SK-N-SH treated with all-trans-retinoic acid at 6 μM for 48 hours (cell line): ENCODE measurements around the gene RNU11.

Experiments used
- ATAC-seq: fragments of 200-7000 bp; cut with Tn5 transposase; 3 replicates; pipeline ENCODE4 v1.9.1; 2020; ENCODE audit warnings: mild to moderate bottlenecking, moderate library complexity
- ARNTL ChIP-seq: fragments of 450-650 bp; formaldehyde crosslinking; IDR thresholded peaks from 2 replicates; pipeline ENCODE4 v1.5.0; 2020; ENCODE audit warnings: low read depth, mild to moderate bottlenecking, moderate library complexity, borderline replicate concordance
- CREB5 ChIP-seq: fragments of 250-450 bp; sonication (Bioruptor Pico); IDR thresholded peaks from 2 replicates; pipeline ENCODE4 v1.5.1; 2020; ENCODE audit warnings: low read depth, mild to moderate bottlenecking, moderate library complexity
- CSDC2 ChIP-seq: fragments of 250-450 bp; sonication (Bioruptor Pico); IDR thresholded peaks from 2 replicates; pipeline ENCODE4 v1.5.0; 2020; ENCODE audit warnings: mild to moderate bottlenecking, moderate library complexity
- CSRNP3 ChIP-seq: fragments of 250-450 bp; sonication (Bioruptor Pico); IDR thresholded peaks from 2 replicates; pipeline ENCODE4 v1.5.1; 2021; ENCODE audit warnings: mild to moderate bottlenecking, moderate library complexity
- ESRRG ChIP-seq: fragments of 250-450 bp; sonication (Bioruptor Pico); IDR thresholded peaks from 2 replicates; pipeline ENCODE4 v1.6.1; 2021; ENCODE audit warnings: mild to moderate bottlenecking
- GLIS3 ChIP-seq: fragments of 250-450 bp; sonication (Bioruptor Pico); IDR thresholded peaks from 2 replicates; pipeline ENCODE4 v1.5.0; 2020; ENCODE audit warnings: mild to moderate bottlenecking, moderate library complexity
- ISL1 ChIP-seq: fragments of 250-450 bp; sonication (Bioruptor Pico); IDR thresholded peaks from 2 replicates; pipeline ENCODE4 v2.1.2; 2022; ENCODE audit warnings: mild to moderate bottlenecking, moderate library complexity
- OSR1 ChIP-seq: fragments of 250-450 bp; sonication (Bioruptor Pico); IDR thresholded peaks from 2 replicates; pipeline ENCODE4 v1.8.0; 2022; ENCODE audit warnings: moderate library complexity, mild to moderate bottlenecking, inconsistent platforms
- TOX ChIP-seq: fragments of 250-450 bp; sonication (Bioruptor Pico); IDR thresholded peaks from 2 replicates; pipeline ENCODE4 v1.8.0; 2021; ENCODE audit warnings: mild to moderate bottlenecking, moderate library complexity, borderline replicate concordance
- ZC3H10 ChIP-seq: fragments of 250-450 bp; sonication (Bioruptor Pico); IDR thresholded peaks from 2 replicates; pipeline ENCODE4 v1.5.1; 2021; ENCODE audit warnings: mild to moderate bottlenecking, moderate library complexity
- ZFP3 ChIP-seq: fragments of 250-450 bp; sonication (Bioruptor Pico); IDR thresholded peaks from 2 replicates; pipeline ENCODE4 v1.5.0; 2020; ENCODE audit warnings: mild to moderate bottlenecking, moderate library complexity
- ZFP30 ChIP-seq: fragments of 450-650 bp; formaldehyde crosslinking; IDR thresholded peaks from 2 replicates; pipeline ENCODE4 v1.5.0; 2022; ENCODE audit warnings: mild to moderate bottlenecking, moderate library complexity
- ZNF565 ChIP-seq: fragments of 450-650 bp; formaldehyde crosslinking; conservative IDR thresholded peaks from 2 replicates; pipeline ENCODE4 v1.5.0; 2020; ENCODE audit warnings: low read depth, mild to moderate bottlenecking, moderate library complexity
- ZNF70 ChIP-seq: fragments of 450-650 bp; formaldehyde crosslinking; IDR thresholded peaks from 2 replicates; pipeline ENCODE4 v1.5.0; 2020; ENCODE audit warnings: mild to moderate bottlenecking, moderate library complexity
- ZNF8 ChIP-seq: fragments of 450-650 bp; formaldehyde crosslinking; IDR thresholded peaks from 2 replicates; pipeline ENCODE4 v1.5.0; 2020; ENCODE audit warnings: mild to moderate bottlenecking, moderate library complexity
- TF ChIP-seq, protein P1 (sequence below): fragments of 250-450 bp; sonication (Bioruptor Pico); IDR thresholded peaks from 2 replicates; pipeline ENCODE4 v1.5.0; 2020; ENCODE audit warnings: mild to moderate bottlenecking, moderate library complexity

The RNU11 gene

DNA sequence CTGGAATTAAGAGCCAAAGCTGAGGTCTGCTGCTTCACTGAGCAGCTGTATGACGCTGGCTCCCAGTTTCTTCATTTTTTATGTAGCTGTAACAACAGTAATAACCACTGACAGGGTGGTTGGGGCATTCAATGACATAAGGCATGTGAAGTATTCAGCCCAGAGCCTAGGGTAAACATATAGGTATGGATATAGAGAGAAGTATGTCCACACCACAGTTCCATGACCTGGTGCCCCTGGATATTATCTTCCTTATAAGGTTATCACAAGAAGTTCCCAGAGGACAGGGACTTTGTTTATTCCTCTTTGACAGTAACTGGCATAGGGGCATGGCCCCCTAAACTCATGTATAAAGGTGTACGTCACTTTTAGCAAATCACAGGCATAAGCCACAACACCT is 41.6 kb upstream of the RNU11 start:
- ATAC-seq: no peak
- TF ChIP-seq GLIS3 (CRISPR knock-in tag) (no peak), ZNF70 (CRISPR knock-in tag) (no peak), ISL1 (no peak), ARNTL (CRISPR knock-in tag) (no peak), CSRNP3 (CRISPR knock-in tag) (no peak), ZFP30 (no peak), CREB5 (CRISPR knock-in tag) (no peak), ZC3H10 (CRISPR knock-in tag) (no peak), ZFP3 (CRISPR knock-in tag) (no peak)
- TF ChIP-seq, protein P1, sequence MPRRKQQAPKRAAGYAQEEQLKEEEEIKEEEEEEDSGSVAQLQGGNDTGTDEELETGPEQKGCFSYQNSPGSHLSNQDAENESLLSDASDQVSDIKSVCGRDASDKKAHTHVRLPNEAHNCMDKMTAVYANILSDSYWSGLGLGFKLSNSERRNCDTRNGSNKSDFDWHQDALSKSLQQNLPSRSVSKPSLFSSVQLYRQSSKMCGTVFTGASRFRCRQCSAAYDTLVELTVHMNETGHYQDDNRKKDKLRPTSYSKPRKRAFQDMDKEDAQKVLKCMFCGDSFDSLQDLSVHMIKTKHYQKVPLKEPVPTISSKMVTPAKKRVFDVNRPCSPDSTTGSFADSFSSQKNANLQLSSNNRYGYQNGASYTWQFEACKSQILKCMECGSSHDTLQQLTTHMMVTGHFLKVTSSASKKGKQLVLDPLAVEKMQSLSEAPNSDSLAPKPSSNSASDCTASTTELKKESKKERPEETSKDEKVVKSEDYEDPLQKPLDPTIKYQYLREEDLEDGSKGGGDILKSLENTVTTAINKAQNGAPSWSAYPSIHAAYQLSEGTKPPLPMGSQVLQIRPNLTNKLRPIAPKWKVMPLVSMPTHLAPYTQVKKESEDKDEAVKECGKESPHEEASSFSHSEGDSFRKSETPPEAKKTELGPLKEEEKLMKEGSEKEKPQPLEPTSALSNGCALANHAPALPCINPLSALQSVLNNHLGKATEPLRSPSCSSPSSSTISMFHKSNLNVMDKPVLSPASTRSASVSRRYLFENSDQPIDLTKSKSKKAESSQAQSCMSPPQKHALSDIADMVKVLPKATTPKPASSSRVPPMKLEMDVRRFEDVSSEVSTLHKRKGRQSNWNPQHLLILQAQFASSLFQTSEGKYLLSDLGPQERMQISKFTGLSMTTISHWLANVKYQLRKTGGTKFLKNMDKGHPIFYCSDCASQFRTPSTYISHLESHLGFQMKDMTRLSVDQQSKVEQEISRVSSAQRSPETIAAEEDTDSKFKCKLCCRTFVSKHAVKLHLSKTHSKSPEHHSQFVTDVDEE (CRISPR knock-in tag): no peak

DNA sequence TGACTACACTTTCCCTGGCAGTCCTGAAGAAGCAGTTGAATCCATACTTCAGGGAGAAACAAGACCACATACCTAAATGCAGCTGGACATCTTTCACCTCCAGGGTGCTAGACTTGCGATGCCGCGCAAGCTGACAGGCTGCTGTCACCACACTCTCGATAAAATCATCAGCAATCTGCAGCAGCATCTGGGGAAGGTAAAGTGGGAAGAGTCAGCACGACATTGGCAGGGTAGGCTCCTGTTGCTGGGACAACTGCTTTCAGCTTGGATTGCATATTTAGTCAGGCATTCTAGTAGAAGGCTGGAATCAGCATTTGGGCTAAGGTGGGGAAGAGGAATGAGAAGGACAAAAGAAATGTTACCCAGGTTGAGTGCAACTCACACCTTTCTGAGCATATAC is 35.2 kb upstream of the RNU11 start:
- TF ChIP-seq OSR1: no peak
- TF ChIP-seq ZNF70 (CRISPR knock-in tag): no peak
- ATAC-seq: no peak

DNA sequence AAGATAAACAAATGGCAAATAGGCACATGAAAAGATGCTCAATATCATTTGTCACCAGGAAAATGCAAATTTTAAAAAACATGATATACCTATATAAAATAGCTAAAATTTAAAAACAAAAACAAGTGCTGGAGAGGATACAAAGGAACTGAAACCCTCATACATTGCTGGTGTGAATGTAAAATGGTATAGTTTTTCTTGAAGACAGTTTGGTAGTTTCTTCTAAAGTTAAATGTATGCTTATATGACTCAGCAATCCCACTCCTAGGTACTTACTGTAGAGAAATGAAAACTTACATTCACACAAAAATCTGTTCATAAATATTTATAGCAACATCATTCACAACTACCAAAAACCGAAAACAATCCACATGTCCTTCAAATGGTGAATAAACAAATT is 16.7 kb upstream of the RNU11 start:
- no peak for ATAC-seq
- TF ChIP-seq ZNF565 (CRISPR knock-in tag): no peak
- TF ChIP-seq ZNF8 (CRISPR knock-in tag): peak; percentile 81; the same call in 1 of the 2 replicates

- TF ChIP-seq OSR1 (no peak), ESRRG (CRISPR knock-in tag) (no peak), CREB5 (CRISPR knock-in tag) (no peak), ISL1 (no peak)
- no peak for ATAC-seq
These were observed 15.8 kb upstream of the RNU11 start for GRCh38 chr1:28632560-28632959.

DNA sequence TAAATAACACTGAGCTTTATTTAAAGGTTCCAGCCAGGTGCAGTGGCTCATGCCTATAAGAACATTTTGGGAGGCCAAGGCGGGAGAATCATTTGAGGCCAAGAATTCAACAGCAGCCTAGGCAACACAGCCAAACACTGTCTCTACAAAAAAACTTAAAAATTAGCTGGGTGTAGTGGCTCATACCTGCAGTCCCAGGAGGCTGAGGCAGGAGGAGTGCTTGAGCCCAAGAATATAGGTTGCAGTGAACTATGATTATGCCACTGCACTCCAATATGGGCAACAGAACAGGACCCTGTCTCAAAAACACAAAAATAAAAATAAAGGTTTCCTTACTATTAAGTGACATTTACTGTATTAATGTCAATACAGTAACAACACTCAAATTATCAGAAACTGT is 7.6 kb upstream of the RNU11 start:
- peak; percentile 19; the same call in 2 of the 3 replicates for ATAC-seq

More for the DNA sequence above, 7.6 kb upstream of the RNU11 start:
- TF ChIP-seq CSDC2 (CRISPR knock-in tag) (no peak), ZNF8 (CRISPR knock-in tag) (no peak), ZNF70 (CRISPR knock-in tag) (no peak), ZFP3 (CRISPR knock-in tag) (no peak), TOX (no peak), CSRNP3 (CRISPR knock-in tag) (no peak), ESRRG (CRISPR knock-in tag) (no peak), CREB5 (CRISPR knock-in tag) (no peak), ZC3H10 (CRISPR knock-in tag) (no peak), ARNTL (CRISPR knock-in tag) (no peak), OSR1 (no peak)
- TF ChIP-seq, protein P1 (CRISPR knock-in tag): no peak
